Measurements from ENCODE around the gene GTF3C2. TPM values are rescaled to one million over a fixed set of nuclear protein-coding genes. Genes with fewer than 3 reads are reported as not detected.

Gene GTF3C2
- total RNA-seq, 2 donors from 2014 or later, result 48.4 to 60.0 TPM

- TF ChIP-seq CTCF (IDR thresholded peaks at IDR 0.05), result no peak
- Histone ChIP-seq H3K27ac (peak overlapping the region; percentile 92), H3K9me3 (no peaks in the 10 kb centered on the region), H3K4me3 (peak overlapping the region; percentile 57), H3K27me3 (no peaks in the 10 kb centered on the region), H3K36me3 (peaks cover 14% of the 10 kb centered on the region), H3K4me1 (no peaks in the 10 kb centered on the region), H3K9ac (ENCODE audit: low read depth in 2 of 2, low read length in 2 of 2) (peak overlapping the region; percentile 92 to 93)
- DNase-seq, result no peak
- intact Hi-C loops (cut with DNase I), result no loop called here
Measured at GRCh38 chr2:27379383-27379835, 22.8 kb upstream of the GTF3C2 start.

DNA sequence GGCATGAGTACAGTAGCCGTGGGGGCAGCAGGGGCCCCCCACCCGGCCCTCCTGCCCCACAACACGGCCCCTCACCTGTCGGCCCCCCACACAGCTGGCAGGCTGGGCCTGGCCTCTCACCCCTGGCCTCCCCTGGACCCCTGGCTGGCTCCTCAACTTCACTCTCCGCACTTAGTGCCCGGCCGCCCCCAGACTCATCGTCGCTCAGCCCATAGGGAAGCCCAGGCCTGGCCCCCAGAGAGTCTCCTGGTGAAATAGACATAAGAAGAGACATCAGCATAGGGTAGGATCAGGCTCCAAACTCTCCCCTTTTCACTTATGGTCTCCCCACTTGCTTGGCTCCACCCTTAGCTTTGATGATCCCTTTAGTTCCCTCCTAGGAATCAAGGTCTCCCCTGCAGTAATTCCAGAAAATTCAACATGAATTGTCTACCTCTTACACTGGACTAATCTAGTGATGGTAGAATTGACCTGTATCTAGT lies 22.3 kb upstream of the GTF3C2 start:
- peaks cover 14% of the 10 kb centered on the region for H3K36me3 ChIP-seq
- TF ChIP-seq CTCF (IDR thresholded peaks at IDR 0.05), result no peak
- H3K9ac ChIP-seq (ENCODE audit: low read depth in 2 of 2, low read length in 2 of 2), result peak overlapping the region in 1 of 2 donors; percentile 93
- no peaks in the 10 kb centered on the region for H3K9me3 ChIP-seq
- intact Hi-C loops (cut with DNase I), result no loop called here
- H3K27me3 ChIP-seq, result no peaks in the 10 kb centered on the region
- H3K4me1 ChIP-seq, result no peaks in the 10 kb centered on the region
- H3K4me3 ChIP-seq, result no peak overlapping the region
- H3K27ac ChIP-seq, result peak overlapping the region; percentile 92
- DNase-seq, result no peak

DNA sequence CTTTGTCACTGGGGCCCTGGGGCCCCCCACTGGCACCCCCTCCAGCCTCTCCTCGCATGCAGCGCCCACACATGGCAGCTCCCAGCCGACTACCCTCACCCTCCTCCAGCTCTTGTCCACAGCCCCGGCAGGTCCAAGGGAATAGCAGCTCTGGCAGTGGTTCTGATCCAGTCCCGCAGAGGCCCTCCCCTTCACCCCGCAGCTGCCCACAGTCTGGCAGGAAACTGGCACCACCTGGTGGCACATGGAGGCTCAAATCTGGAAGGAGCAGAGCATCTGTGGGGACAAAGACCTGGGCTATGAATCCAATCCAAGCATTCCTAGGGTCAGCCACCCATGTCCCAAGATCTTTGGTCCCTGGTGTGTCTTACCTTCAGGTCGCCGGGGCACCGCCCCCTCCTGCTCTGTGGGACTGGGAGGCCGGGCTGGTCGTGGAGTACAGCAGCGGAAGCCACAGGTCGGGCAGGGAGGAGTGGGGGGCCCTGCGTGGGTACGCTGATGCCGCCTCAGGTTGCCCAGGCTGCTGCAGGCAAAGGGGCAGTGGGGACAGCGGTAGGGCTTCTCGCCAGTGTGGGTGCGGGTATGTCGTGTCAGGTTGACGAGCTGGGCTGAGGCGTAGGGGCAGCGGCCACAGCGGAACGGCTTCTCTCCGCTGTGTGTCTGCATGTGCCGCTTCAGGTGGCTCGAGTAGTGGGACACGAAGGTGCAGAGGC lies 21.7 kb upstream of the GTF3C2 start:
- H3K4me3 ChIP-seq, result no peak overlapping the region
- H3K4me1 ChIP-seq, result no peaks in the 10 kb centered on the region
- no peak for DNase-seq
- H3K36me3 ChIP-seq, result peaks cover 14% of the 10 kb centered on the region
- H3K9me3 ChIP-seq, result no peaks in the 10 kb centered on the region
- H3K27me3 ChIP-seq, result no peaks in the 10 kb centered on the region
- no peak overlapping the region for H3K9ac ChIP-seq (ENCODE audit: low read depth in 2 of 2, low read length in 2 of 2)
- H3K27ac ChIP-seq, result no peak overlapping the region
- peak; percentile 10 for TF ChIP-seq CTCF (IDR thresholded peaks at IDR 0.05)
- intact Hi-C loops (cut with DNase I), result no loop called here

GRCh38 chr2:27377618-27378095 lies 21.1 kb upstream of the GTF3C2 start:
- no peak overlapping the region for H3K9ac ChIP-seq (ENCODE audit: low read depth in 2 of 2, low read length in 2 of 2)
- no peak overlapping the region for H3K4me3 ChIP-seq
- intact Hi-C loops (cut with DNase I), result no loop called here
- no peak for TF ChIP-seq CTCF (IDR thresholded peaks at IDR 0.05)
- peaks cover under 1% of the 10 kb centered on the region for H3K4me1 ChIP-seq
- no peaks in the 10 kb centered on the region for H3K9me3 ChIP-seq
- DNase-seq, result no peak
- no peak overlapping the region for H3K27ac ChIP-seq
- no peaks in the 10 kb centered on the region for H3K27me3 ChIP-seq
- peaks cover 14% of the 10 kb centered on the region for H3K36me3 ChIP-seq

GRCh38 chr2:27376866-27377617 lies 20.5 kb upstream of the GTF3C2 start:
- no peak overlapping the region for H3K27ac ChIP-seq
- H3K9me3 ChIP-seq, result no peaks in the 10 kb centered on the region
- H3K4me1 ChIP-seq, result peaks cover 6% of the 10 kb centered on the region
- H3K9ac ChIP-seq (ENCODE audit: low read depth in 2 of 2, low read length in 2 of 2), result no peak overlapping the region
- TF ChIP-seq CTCF (IDR thresholded peaks at IDR 0.05), result no peak
- H3K27me3 ChIP-seq, result no peaks in the 10 kb centered on the region
- intact Hi-C loops (cut with DNase I), result no loop called here
- no peak overlapping the region for H3K4me3 ChIP-seq
- peaks cover 14% of the 10 kb centered on the region for H3K36me3 ChIP-seq
- DNase-seq, result no peak

Data from colonic mucosa (tissue), 4 donors.